HG03521 (cell line): Measurements from ENCODE around the gene DIAPH3.
"Not testable (repeated sequence)": the region's sequence is repeated elsewhere in the genome, so short reads cannot be mapped to it uniquely, and the experiment has no call there.

Source experiments
- ATAC-seq: cut with Tn5 transposase; IDR thresholded peaks from one replicate; pipeline ENCODE4 v1.9.1; 2021; ENCODE audit warnings: mild to moderate bottlenecking, moderate library complexity; ENCODE audit not compliant: unreplicated experiment

Gene DIAPH3

GRCh38 chr13:60095300-60095699 lies 68.4 kb downstream of the DIAPH3 start:
- ATAC-seq, result no peak

DNA sequence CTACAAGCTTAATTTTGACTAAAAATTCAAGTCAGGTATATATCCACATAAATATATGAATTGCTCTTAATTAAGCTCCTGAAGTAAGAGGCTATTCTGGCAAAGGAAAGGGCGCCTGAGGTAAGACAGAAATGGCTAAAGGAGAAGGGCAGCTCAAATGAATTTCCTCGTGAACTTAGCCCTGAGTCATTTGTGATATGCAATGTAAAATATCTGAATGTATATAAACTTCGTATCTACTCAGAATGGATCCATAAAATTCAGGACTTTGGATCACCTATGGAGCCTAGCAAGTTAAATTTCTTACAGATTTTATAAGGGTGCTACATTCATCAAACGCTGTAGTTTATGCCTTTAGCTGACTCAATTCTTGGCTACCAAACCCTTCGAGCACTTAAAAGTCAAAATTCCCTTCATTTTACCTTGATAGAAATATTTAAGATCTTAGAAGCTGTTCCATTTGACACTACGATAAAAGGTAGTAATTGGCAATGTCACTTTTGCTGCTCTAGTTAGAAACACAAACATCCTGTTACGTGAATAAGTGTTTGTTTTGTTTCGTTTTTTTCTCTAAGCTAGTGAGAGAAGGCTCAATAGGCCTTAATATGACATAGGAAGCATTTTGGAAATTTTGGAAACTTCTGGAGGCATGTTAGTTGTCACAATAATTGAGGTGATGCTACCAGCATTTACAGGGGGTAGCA lies 69.2 kb downstream of the DIAPH3 start:
- no peak for ATAC-seq

GRCh38 chr13:60093425-60094019 lies 70.2 kb downstream of the DIAPH3 start:
- no peak for ATAC-seq

- no peak for ATAC-seq
Measured at GRCh38 chr13:60091573-60091972, 72.2 kb downstream of the DIAPH3 start.

DNA sequence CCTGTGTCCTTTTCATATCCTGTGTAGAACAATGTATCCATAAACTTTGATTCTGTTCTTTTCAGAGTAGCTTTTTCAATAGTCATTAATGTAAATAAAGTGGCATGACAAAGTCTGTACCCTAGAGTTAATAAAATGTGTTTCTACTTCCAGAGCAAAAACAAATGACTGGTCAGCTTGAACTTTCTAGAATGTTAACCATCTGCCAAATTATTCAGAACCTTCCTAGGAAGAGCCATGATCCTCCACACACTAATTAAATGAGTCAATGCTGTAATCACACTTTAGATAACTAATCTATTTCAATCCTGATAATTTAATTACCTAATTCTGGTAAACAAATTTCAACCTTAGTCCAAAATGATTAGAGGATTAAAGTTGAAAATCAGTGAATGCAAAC lies 73.2 kb downstream of the DIAPH3 start:
- no peak for ATAC-seq

DNA sequence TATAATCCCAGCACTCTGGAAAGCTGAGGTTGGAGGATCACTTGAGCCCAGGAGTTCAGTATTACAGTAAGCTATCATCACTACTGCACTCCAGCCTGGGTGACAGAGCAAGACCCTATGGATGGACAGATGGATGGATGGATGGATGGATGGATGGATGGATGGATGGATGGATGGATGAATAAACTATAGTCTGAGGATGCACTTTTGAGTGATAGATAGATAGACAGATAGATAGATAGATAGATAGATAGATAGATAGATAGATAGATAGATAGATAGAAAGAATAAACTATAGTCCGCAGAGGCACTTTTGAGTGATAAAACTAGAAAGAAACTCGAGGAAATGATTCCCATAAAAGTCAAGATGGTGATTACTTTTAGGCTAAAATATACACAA lies 79.9 kb downstream of the DIAPH3 start:
- not testable (repeated sequence) for ATAC-seq

- ATAC-seq, result no peak
Measured at GRCh38 chr13:60080850-60081249, 82.9 kb downstream of the DIAPH3 start.

- ATAC-seq, result no peak
Measured at GRCh38 chr13:60078226-60078625, 85.5 kb downstream of the DIAPH3 start.

DNA sequence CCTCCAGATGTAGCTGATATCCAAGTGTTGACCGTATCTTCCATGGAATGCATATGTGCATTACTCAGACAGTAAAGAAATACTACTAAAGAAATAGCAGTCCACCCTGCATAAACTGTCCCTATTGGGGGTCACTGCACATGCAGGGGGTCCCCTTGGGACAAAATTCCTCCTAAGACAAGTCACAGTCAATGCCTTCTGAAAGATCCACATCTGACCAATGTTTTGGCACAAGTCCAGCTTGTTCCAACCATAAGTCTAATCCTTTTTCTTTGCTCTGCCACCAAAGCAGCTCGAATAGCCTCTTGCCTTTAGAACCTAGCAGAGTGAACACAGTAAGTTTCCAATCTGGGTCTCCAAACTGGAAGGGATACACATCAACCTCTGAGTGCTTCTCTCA lies 87.9 kb downstream of the DIAPH3 start:
- ATAC-seq, result no peak

DNA sequence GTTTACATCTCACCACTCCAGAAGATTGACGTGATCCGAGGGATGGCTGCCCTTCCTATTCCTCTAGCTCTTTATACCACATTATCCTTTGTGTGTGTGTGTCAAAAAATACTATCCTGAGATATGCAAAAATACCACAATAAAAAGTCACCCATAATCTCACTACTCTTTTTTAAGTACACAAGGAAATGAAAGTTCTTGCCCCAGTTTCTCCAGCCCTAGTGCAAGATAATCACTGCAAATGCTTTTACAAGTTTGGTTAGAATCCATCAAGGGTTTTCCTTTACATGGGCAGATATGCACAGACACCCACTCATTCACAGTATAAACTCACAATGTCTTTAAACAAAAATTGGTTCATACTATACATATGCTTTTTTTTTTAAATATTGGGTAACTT lies 89.3 kb downstream of the DIAPH3 start:
- ATAC-seq, result no peak

DNA sequence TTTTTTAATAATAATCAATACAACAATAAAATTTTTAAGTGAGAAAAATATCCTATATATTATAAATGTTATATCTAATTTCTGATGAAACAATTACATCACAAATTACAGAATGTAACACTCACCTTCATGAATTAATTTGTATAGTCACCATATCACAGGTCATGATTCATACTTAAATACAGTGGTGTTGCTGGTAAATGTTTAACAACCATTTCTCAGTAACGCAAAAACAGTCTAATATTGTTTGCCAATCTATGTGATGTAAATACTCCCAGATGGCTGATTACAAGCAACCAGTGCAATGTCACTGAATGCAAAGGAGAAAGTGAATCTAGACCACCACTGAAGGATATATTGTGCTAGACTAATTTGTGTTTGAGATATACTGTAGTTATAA lies 97.5 kb downstream of the DIAPH3 start:
- no peak for ATAC-seq

GRCh38 chr13:60062502-60062901 lies 101.2 kb downstream of the DIAPH3 start:
- no peak for ATAC-seq

GRCh38 chr13:60061737-60062136 lies 102.0 kb downstream of the DIAPH3 start:
- no peak for ATAC-seq

GRCh38 chr13:60051754-60052285 lies 111.9 kb downstream of the DIAPH3 start:
- no peak for ATAC-seq

GRCh38 chr13:60048353-60048752 lies 115.4 kb downstream of the DIAPH3 start:
- ATAC-seq, result not testable (repeated sequence)

DNA sequence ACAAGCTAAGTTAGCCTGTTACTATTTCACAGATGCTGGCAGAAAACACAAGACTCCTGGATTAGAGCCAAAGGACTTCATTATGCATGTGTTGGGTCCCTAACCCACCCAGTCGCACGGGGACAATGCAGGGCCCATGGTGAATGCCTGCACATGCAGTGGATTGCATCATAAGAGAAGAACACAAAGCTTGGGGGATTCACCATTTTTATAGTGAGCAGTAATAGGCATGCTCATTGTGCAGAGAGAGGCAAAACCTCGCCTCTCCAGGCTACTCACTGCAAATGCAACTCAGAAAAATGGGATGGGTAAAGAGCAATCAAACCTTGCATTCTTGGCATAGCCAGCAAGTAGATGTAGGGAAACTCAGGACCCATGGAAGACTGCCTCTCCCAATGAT lies 115.8 kb downstream of the DIAPH3 start:
- no peak for ATAC-seq

GRCh38 chr13:60044321-60044720 lies 119.4 kb downstream of the DIAPH3 start:
- no peak for ATAC-seq

DNA sequence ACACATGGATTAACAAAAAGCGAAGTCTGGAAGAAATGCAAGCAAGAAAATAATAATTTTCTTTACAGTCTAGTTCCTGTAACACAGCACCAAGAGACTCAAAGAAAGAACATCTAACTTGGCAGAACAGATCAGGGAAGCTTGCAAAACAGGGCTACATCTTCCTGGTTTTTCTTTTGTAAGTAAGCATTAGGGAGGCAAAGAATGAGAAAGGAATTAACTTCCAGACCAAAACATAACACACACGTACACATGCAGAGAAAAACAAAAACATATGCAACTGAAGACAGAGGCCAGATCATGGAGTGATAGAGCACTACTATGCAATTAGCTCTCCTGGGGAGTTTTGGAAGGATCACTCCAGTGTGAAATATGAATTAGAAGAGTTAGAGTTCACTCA lies 120.5 kb downstream of the DIAPH3 start:
- no peak for ATAC-seq

GRCh38 chr13:60040668-60041067 lies 123.1 kb downstream of the DIAPH3 start:
- not testable (repeated sequence) for ATAC-seq

GRCh38 chr13:60035874-60036273 lies 127.9 kb downstream of the DIAPH3 start:
- no peak for ATAC-seq

DNA sequence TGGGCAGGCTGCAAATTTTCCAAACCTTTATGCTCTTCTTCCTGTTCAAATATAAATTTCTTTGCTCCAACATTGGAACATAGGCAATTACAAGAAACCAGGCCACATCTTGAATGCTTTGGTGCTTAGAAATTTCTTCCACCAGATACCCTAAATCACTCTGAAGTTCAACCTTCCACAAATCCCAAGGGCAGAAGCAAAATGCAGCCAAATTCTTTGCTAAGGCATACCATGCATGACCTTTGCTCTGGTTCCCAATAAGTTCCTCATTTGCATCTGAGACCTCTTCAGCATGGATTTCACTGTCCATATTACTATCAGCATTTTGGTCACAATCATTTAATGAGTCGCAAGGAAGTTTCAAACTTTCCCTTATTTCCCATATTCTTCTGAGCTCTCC lies 130.9 kb downstream of the DIAPH3 start:
- ATAC-seq, result no peak

DNA sequence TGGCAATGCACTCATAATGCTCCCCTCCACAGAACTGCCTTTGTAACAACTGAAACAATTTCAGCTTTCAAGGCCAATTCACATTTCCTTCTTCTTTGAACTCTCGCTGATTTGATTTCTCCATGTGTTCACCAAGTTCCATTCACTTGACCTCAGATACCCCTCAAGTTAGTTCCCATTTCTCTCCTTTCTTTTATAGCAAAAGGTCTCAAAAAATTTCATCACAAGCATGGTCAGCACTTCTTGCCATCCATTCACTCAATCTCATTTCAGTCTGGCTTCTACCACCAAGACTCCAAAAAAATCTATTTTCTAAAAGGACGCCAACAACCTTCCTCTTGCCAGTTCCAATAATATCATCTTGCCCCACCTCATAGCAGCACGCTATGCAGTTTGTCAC lies 135.7 kb downstream of the DIAPH3 start:
- ATAC-seq, result no peak

GRCh38 chr13:60026286-60026685 lies 137.4 kb downstream of the DIAPH3 start:
- ATAC-seq, result no peak
